Caco-2 (cell line): Measurements from ENCODE around the gene VTI1A. TPM values are rescaled to one million over a fixed set of nuclear protein-coding genes. Genes with fewer than 3 reads are reported as not detected.

Experiments used
- BruUV-seq: library from RNA; stranded (reverse); fragments of 400-500 nt; replicated peaks from 2 replicates; lab custom pipeline; 2021; lab: Mats Ljungman, UMichigan
- CTCF ChIA-PET: fragments of 300-600 bp; sonication (Branson Sonifier 250); formaldehyde crosslinking; loops from one replicate; lab custom pipeline; 2022; ENCODE audit warnings: antibody characterized with exemption; lab: Charles Lee
- POLR2A ChIA-PET: fragments of 300-600 bp; sonication (Branson Sonifier 250); formaldehyde crosslinking; loops from one replicate; lab custom pipeline; 2022; ENCODE audit warnings: antibody characterized with exemption; lab: Charles Lee
- DNase-seq, 2 experiments: peaks; one replicate each; pipeline versions ENCODE4 v3.0.0 to v3.0.0-alpha.2; 2020 to 2022
- H3K27me3 ChIP-seq: replicated peaks from 2 replicates; pipeline ENCODE4 v1.6.0; 2011; ENCODE audit warnings: low read length; ENCODE audit not compliant: control insufficient read depth, insufficient read depth
- H3K36me3 ChIP-seq: 2 replicates; pipeline ENCODE4 v1.5.1; 2011; ENCODE audit warnings: low read length; ENCODE audit not compliant: control insufficient read depth, insufficient read depth
- H3K4me1 ChIP-seq: fragments of 250-450 bp; sonication (Bioruptor Pico); 2 replicates; pipeline ENCODE4 v1.5.1; 2020; ENCODE audit warnings: mild to moderate bottlenecking
- H3K4me3 ChIP-seq: 2 replicates; pipeline ENCODE4 v1.5.1; 2011; ENCODE audit warnings: low read depth, mild to moderate bottlenecking, control low read depth, low read length
- H3K9me3 ChIP-seq: fragments of 250-450 bp; sonication (Bioruptor Pico); 2 replicates; pipeline ENCODE4 v1.5.1; 2020; ENCODE audit warnings: mild to moderate bottlenecking, moderate library complexity
- H3K27ac Mint-ChIP-seq: one replicate; pipeline ENCODE4 v1.8.0; 2022; ENCODE audit warnings: mixed read lengths; ENCODE audit not compliant: unreplicated experiment
- H3K27me3 Mint-ChIP-seq: one replicate; pipeline ENCODE4 v1.8.0; 2022; ENCODE audit warnings: mixed read lengths; ENCODE audit not compliant: insufficient read depth, unreplicated experiment
- H3K36me3 Mint-ChIP-seq: one replicate; pipeline ENCODE4 v1.8.0; 2022; ENCODE audit warnings: mild to moderate bottlenecking, mixed read lengths; ENCODE audit not compliant: insufficient read depth, unreplicated experiment
- H3K4me1 Mint-ChIP-seq: one replicate; pipeline ENCODE4 v1.8.0; 2022; ENCODE audit warnings: low read depth, mixed read lengths; ENCODE audit not compliant: unreplicated experiment
- H3K4me3 Mint-ChIP-seq: one replicate; pipeline ENCODE4 v1.8.0; 2022; ENCODE audit warnings: mild to moderate bottlenecking, moderate library complexity, mixed read lengths; ENCODE audit not compliant: unreplicated experiment
- H3K9me3 Mint-ChIP-seq: one replicate; pipeline ENCODE4 v1.8.0; 2022; ENCODE audit warnings: mixed read lengths; ENCODE audit not compliant: unreplicated experiment
- CTCF ChIP-seq, 2 experiments: fragments of 200-600 bp in 1 of 2; IDR thresholded peaks; 1 replicate in 1 of 2; 2 replicates in 1 of 2; pipeline versions ENCODE4 v1.5.1 to v1.8.0; 2011 to 2022; ENCODE audit warnings: antibody characterized with exemption in 1 of 2, control low read depth in 1 of 2, inconsistent platforms in 1 of 2, low read depth in 1 of 2, low read length in 1 of 2, mild to moderate bottlenecking in 1 of 2, moderate library complexity in 1 of 2; ENCODE audit not compliant: insufficient read depth in 1 of 2, severe bottlenecking in 1 of 2, unreplicated experiment in 1 of 2
- intact Hi-C: fragments of 100-400 bp; cut with micrococcal nuclease; formaldehyde crosslinking; loops from one replicate; pipeline ENCODE4 v1.10.0; 2022; ENCODE audit not compliant: unreplicated experiment
- total RNA-seq: library from RNA; stranded (reverse); gene quantifications from 2 replicates; pipeline ENCODE4 v1.2.3, GENCODE V29; 2022

Gene VTI1A
- total RNA-seq, 1 experiment from 2014 or later = 45.6 TPM

DNA sequence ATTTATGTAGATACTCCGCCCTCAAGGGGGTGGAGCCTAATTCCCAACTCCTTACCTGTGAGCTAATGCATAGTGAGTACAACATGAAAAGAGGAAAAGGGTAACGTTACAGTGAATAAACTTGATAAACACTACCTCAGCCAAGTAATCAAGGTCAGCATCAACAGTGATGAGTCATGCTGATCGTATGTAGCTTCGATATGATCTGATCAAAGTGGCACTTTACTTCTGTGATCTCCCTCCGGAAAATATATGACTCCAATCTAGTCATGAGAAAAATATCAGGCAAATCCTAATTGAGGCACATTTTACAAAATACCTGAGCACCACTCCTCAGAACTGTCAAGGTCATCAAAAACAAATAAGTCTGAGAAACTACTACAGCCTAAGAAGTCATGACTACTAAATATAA is 70.4 kb downstream of the VTI1A start:
- no peaks in the 10 kb centered on the region for H3K9me3 ChIP-seq
- intact Hi-C loops = no loop called here
- peaks cover 9% of the 10 kb centered on the region; the same call in 1 of the 2 replicates for H3K4me1 ChIP-seq
- Mint-ChIP-seq H3K4me1 (peaks cover 6% of the 10 kb centered on the region), H3K9me3 (no peaks in the 10 kb centered on the region), H3K36me3 (no peaks in the 10 kb centered on the region), H3K4me3 (no peak overlapping the region), H3K27me3 (no peaks in the 10 kb centered on the region), H3K27ac (no peak overlapping the region)
- BruUV-seq = no TSS peak
- ChIA-PET POLR2A (no interaction called here), CTCF (no interaction called here)
- H3K4me3 ChIP-seq = no peak overlapping the region
- TF ChIP-seq CTCF (IDR thresholded peaks at IDR 0.05; ENCODE audit: insufficient read depth in 1 of 2, low read depth in 1 of 2, low read length in 1 of 2, severe bottlenecking in 1 of 2, unreplicated experiment in 1 of 2) = no peak
- DNase-seq = no peak
- H3K27me3 ChIP-seq = no peaks in the 10 kb centered on the region
- no peaks in the 10 kb centered on the region for H3K36me3 ChIP-seq

DNA sequence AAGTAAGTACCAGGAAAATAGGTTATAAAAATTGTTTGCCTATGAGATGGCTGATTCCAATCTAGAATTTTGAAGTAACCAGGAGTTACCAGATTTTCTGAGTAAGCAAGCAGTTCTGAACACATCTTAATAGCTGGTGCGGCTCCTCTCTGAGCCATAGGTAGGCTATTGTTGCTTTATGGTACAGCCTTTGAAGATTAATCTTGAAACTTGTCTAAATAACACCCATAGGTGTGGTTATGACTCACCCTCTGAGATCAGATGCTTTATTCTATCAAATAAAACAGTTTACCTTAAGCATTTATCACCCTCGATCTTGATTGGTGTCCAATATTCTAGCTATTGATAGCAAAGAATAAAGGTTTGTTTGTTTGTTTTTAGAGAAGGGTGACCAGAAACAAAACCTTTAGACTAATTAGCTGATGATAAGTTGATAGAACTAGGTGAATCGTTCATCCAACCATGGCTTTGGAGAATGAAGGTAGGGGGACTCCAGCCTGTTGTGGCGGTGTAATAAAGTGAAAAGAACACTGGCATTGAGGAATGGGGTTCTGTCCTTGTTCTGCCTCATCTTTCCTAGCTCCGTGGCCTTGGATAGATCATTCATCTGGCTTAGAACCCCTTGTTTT is 72.2 kb downstream of the VTI1A start:
- Mint-ChIP-seq H3K27me3 (no peaks in the 10 kb centered on the region), H3K27ac (no peak overlapping the region), H3K9me3 (no peaks in the 10 kb centered on the region), H3K4me3 (no peak overlapping the region), H3K4me1 (peaks cover 4% of the 10 kb centered on the region), H3K36me3 (no peaks in the 10 kb centered on the region)
- ChIA-PET POLR2A (no interaction called here), CTCF (interaction anchor here (0.6 kb wide), 1 partner anchor 32 kb away, joined by 4 read pairs; no protein-coding TSS in a partner anchor)
- intact Hi-C loops = no loop called here
- no peak for DNase-seq
- no peak for TF ChIP-seq CTCF (IDR thresholded peaks at IDR 0.05; ENCODE audit: insufficient read depth in 1 of 2, low read depth in 1 of 2, low read length in 1 of 2, severe bottlenecking in 1 of 2, unreplicated experiment in 1 of 2)
- Histone ChIP-seq H3K27me3 (no peaks in the 10 kb centered on the region), H3K4me3 (no peak overlapping the region), H3K36me3 (no peaks in the 10 kb centered on the region), H3K4me1 (peaks cover 9% of the 10 kb centered on the region; the same call in 1 of the 2 replicates), H3K9me3 (no peaks in the 10 kb centered on the region)
- BruUV-seq = no TSS peak

DNA sequence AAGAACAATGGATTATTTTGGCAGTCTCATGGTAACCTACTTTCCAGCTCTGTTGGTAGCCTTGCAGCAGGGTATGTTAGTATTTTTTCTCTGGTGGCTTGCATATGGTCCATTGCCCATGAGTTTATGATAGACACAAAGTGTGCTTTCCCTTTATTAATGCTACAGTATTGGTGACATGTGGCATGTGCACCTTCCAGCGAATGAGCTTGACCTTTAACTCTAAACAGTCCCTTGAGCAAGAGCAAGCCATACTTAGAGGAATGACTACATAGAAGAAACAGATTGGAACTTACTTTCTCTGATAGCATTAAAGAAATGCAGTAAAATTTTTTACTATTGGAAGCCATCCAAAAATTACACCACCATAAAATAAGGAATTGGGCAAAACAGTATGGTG is 73.9 kb downstream of the VTI1A start:
- Histone ChIP-seq H3K36me3 (no peaks in the 10 kb centered on the region), H3K4me3 (no peak overlapping the region), H3K27me3 (no peaks in the 10 kb centered on the region), H3K4me1 (peaks cover 9% of the 10 kb centered on the region; the same call in 1 of the 2 replicates), H3K9me3 (no peaks in the 10 kb centered on the region)
- DNase-seq = no peak
- ChIA-PET POLR2A (no interaction called here), CTCF (no interaction called here)
- no peaks in the 10 kb centered on the region for H3K4me1 Mint-ChIP-seq
- BruUV-seq = no TSS peak
- H3K9me3 Mint-ChIP-seq = no peaks in the 10 kb centered on the region
- intact Hi-C loops = no loop called here
- no peaks in the 10 kb centered on the region for H3K36me3 Mint-ChIP-seq
- H3K27me3 Mint-ChIP-seq = no peaks in the 10 kb centered on the region
- no peak overlapping the region for H3K27ac Mint-ChIP-seq
- no peak for TF ChIP-seq CTCF (IDR thresholded peaks at IDR 0.05; ENCODE audit: insufficient read depth in 1 of 2, low read depth in 1 of 2, low read length in 1 of 2, severe bottlenecking in 1 of 2, unreplicated experiment in 1 of 2)
- H3K4me3 Mint-ChIP-seq = no peak overlapping the region
